Inflammatory macrophage treated with lipopolysaccharide for 1 hour (primary cell): ENCODE measurements around the gene URI1.

ENCODE experiments used
- DNase-seq, 2 donors: peaks; one replicate each; pipeline ENCODE4 v3.0.0-alpha.2; 2020 to 2022

Gene URI1

DNA sequence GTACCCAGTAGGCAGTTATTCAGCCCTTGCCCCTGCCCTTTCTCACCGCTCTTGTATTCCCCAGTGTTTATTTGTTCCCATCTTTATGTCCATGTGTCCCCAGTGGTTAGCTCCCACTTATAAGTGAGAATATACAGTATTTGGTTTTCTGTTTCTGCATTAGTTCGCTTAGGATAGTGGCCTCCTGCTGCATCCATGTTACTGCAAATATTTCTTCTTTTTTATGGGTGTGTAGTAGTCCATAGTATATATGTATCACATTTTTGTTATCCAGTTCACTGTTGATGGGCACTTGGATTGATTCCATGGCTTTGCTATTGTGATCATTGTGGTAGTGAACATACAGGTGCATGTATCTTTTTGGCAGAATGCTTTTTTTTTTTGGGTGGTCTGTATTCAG is 32.7 kb downstream of the URI1 start:
- DNase-seq, result no peak

DNA sequence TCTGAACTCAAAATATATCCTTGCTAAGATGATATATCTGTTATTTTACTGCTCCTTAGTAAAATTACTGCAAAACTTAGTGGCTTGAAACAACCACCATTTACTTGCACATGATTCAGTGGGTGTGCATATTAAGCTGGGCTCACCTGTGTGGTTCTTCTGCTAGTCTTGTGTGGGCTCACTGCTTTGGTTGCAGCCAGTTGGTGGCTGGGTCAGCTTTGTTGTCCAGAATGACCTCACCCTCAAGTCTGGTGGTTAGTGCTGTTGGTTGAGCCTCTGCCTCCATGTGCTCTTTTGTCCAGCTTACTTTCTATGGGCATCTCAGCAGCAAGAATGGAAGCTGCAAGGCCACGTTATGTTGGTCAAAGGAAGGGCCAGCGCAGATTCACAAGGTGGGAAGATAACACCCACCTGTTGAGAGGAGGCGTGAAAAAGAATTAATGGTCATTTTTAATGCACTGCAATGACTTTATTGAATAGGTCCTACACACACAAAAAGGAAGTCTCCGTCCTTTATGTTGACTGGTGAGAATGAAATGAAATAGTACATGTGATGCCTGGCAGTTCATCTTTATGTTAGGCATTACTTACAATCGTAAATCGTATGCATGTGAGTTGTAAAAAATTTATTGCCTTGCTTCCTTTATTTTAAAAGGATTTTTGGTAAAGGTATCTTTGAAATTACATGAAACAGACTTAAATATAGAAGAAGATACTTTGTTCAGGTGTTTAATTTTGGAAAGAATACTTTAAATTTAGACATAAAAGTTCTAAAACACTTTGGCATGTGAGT is 34.3 kb downstream of the URI1 start:
- DNase-seq, result no peak

GRCh38 chr19:29978080-29978479 is 36.0 kb downstream of the URI1 start:
- DNase-seq, result peak; percentile 28 to 53

GRCh38 chr19:29983568-29983967 is 41.5 kb downstream of the URI1 start:
- DNase-seq, result no peak

DNA sequence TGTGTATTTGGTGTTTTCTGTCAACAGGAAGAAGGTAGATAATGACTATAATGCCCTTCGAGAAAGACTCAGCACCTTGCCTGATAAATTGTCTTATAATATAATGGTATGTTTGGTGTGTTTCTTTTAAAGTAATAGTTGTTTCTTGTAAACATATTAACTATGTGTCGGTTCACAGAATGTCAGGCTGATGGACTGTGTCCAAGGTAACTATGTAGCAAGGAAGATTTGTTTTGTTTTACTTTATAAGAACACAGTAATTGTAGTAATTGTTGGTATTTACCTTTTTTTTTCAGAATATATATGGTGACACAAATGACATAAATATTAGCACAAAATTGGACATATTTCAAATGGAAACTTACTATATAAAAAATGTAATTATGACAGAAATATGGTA is 43.2 kb downstream of the URI1 start:
- no peak for DNase-seq

GRCh38 chr19:29988351-29988750 is 46.3 kb downstream of the URI1 start:
- no peak for DNase-seq

- no peak for DNase-seq
Observed at GRCh38 chr19:29992233-29992867, 50.3 kb downstream of the URI1 start.

- DNase-seq, result no peak
Observed at GRCh38 chr19:29999490-29999889, 57.5 kb downstream of the URI1 start.

DNA sequence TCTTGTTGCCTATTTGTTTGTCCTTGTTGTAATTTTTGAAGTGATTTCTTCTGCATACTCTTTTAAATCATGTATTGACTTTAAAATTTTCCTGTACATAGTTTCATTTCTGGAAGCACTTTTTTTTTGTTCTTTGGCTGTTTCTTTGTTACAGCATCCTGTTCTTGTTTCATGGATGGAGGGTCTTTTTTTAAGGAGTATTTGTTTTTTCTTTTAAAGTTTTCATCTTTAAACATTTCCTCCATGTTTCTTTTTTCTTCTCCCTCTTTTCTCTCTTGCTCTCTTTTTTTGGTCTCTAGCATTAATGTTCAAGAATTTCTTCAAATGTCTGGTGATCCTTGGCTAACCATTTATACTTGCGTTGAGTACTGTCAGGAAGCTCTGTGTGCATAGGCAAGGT is 58.8 kb downstream of the URI1 start:
- DNase-seq, result no peak

DNA sequence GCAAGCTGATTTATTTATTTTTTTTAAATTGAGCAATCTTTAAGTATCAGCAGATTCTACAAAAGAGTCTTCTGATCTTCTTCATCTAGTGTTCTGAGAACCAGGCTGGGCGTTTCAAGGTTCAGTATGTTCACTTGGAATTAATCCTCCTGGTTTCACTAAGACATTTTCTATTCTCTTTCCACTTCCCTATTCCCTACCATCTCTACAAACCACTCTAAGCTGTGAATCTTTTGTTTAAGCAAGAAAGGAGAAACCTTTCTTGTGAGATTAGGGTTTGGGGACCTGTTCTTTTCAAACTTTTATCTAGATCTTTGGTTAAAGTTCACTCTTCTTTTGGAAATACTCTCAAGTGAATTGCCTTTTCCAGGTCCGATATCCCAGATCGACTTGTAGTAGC is 59.3 kb downstream of the URI1 start:
- no peak for DNase-seq

- no peak for DNase-seq
Observed at GRCh38 chr19:30001791-30002190, 59.8 kb downstream of the URI1 start.

GRCh38 chr19:30003866-30004265 is 61.8 kb downstream of the URI1 start:
- no peak for DNase-seq

DNA sequence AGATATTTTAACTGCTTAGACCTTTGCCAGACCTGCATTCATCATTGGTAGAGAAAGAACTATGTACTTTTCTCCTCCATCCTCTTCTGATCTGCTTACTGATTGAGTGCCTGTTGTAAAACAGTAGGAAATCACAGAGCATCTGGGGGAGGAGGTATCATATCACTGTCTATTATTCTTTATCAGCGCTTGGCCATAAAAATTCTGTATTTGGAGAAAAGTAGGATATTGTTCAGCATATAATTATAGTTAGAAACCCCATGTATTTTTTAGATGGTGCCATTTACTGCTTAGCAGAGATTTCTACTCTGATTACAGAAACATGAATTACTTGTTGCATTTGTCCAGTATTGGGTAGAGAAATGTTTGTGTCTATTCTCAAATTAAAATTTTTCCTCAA is 62.4 kb downstream of the URI1 start:
- DNase-seq, result no peak

- DNase-seq, result no peak
Observed at GRCh38 chr19:30006207-30006606, 64.2 kb downstream of the URI1 start.

DNA sequence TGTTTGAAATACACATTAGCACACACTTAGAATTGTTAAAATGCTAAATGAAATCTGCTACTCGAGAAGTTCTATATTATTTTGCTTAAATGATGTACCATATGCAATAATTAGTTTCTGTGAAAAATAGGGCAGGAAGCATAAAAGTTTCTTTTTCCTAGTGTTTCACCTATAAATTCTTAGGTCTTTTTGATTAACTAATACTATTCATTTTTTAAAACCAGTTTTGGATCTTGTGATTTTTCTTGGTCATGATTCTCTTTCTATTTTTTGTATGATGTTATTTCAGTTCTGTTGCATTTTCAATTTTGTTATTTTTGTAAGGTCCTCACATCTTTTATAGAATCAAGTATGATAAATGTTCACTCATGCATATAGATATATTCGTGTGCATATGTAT is 66.1 kb downstream of the URI1 start:
- no peak for DNase-seq

- no peak for DNase-seq
Observed at GRCh38 chr19:30009013-30009412, 67.0 kb downstream of the URI1 start.

GRCh38 chr19:30011051-30011578 is 69.1 kb downstream of the URI1 start:
- DNase-seq, result no peak

- DNase-seq, result no peak
Observed at GRCh38 chr19:30014770-30015169, 72.7 kb downstream of the URI1 start.

DNA sequence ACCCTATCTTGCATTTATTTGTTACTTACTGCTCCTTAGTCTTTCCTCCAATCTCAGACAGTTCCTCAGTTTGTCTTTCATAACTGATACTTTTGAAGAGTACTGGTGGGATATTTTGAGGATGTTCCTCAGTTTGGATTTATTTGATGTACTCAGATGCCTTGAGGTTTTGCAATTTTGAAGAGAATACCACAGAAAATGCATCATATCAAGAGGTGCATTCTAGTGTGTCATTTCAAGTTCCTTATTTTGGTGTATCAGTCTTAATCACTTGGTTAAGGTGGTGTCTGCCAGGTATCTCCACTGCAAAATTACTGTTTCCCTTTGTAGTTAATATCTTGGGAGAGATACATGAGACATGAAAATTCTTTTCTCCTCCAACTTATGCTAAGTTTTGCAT is 75.1 kb downstream of the URI1 start:
- DNase-seq, result no peak

DNA sequence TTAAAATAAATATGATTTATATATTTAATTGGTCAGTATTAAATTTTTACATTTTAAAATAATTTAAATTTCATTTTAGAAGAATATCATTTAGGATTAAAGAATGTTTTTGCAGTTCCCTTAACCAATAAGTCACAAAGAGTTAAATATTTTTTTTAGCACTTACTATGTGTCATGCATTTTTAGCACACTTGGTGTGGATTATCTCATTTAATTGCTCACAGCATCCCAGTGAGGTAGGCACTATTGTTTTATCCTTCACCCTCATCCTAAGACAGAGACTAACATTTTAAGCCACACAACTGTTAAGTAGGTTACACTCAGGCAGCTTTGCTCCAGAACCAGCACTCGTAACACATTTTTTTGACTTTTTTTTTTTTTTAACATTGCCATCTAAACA is 78.2 kb downstream of the URI1 start:
- no peak for DNase-seq

DNA sequence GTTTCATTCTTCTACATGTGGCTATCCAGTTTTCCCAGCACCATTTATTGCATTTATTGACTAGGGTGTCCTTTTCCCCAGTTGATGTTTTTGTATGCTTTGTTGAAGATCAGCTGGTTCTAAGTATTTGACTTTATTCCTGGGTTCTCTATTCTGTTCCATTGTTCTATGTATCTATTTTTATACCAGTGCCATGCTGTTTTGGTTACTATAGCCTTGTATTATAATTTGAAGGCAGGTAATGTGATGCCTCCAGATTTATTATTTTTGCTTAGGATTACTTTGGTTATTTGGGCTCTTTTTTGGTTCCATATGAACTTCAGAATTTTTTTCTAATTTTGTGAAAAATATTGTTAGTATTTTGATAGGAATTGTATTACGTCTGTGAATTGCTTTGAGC is 80.6 kb downstream of the URI1 start:
- DNase-seq, result no peak

DNA sequence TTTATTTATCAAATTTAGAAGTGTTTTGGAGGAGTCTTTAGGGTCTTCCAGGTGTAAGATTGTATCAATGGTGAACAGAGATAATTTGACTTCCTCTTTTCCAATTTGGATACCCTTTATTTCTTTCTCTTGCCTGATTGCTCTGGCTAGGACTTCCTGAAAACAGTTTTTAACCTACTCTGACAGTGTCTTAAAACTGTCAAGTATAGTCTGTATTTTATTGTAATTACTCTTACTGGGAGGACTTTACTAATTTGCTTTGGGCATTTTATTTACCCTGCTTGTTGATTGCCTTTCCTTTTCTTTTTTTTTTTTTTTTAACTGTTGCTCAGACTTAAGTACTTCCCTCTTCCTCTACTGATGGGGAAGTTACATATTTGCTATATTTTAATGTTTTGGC is 81.3 kb downstream of the URI1 start:
- DNase-seq, result peak in 1 of 2 donors; percentile 18

DNA sequence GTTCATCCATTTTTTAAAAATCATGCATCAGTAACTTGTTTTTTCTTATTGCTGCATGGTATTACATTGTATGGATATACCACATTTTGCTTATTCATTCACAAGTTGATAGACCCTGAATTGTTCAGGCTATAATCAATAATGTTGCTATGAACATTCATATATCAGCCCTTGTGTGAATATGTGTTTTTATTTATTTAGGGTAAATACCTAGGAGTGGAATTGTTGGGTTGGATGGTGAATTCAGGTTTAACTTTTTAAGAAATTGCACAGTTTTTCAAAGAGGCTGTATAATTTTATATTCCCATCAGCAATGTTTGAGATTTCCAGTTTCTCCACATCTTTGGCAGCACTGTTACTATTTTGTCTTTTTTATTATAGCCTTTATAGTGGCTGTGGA is 82.1 kb downstream of the URI1 start:
- no peak for DNase-seq

DNA sequence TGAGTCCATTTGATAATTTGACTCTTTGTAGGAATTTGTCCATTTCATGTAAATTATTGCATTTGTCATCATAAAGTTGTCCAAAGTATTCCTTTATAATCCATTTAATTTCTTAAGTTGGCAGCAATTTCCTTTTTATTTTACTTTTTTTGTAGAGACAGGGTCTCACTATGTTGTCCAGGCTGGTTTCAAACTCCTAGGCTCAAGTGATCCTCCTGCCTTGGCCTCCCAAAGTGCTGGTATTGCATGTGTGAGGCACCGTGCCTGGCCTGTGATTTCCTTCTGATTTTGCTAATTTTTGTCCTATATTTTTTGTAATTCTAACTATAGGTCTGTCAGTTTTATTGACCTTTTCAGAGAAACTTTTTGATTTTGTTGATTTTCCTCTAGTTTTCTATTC is 84.9 kb downstream of the URI1 start:
- no peak for DNase-seq
